Glutamatergic neuron (in vitro differentiated cells): ENCODE measurements around the gene COL6A2. TPM values are rescaled to one million over a fixed set of nuclear protein-coding genes. Genes with fewer than 3 reads are reported as not detected.

ENCODE experiments used
- DNase-seq: peaks from one replicate; pipeline ENCODE4 v3.0.0; 2022
- H3K27ac Mint-ChIP-seq: one replicate; pipeline ENCODE4 v1.8.0; 2020; ENCODE audit warnings: mild to moderate bottlenecking, mixed read lengths, inconsistent platforms; ENCODE audit not compliant: unreplicated experiment
- H3K27me3 Mint-ChIP-seq: one replicate; pipeline ENCODE4 v1.8.0; 2020; ENCODE audit warnings: mild to moderate bottlenecking, moderate library complexity, mixed read lengths, inconsistent platforms; ENCODE audit not compliant: unreplicated experiment
- H3K36me3 Mint-ChIP-seq: one replicate; pipeline ENCODE4 v1.8.0; 2020; ENCODE audit warnings: mild to moderate bottlenecking, mixed read lengths, inconsistent platforms; ENCODE audit not compliant: unreplicated experiment
- H3K4me1 Mint-ChIP-seq: one replicate; pipeline ENCODE4 v1.8.0; 2020; ENCODE audit warnings: mild to moderate bottlenecking, low read depth, mixed read lengths, inconsistent platforms; ENCODE audit not compliant: unreplicated experiment
- H3K4me3 Mint-ChIP-seq: one replicate; pipeline ENCODE4 v1.8.0; 2020; ENCODE audit warnings: mild to moderate bottlenecking, mixed read lengths, inconsistent platforms; ENCODE audit not compliant: unreplicated experiment
- H3K9me3 Mint-ChIP-seq: one replicate; pipeline ENCODE4 v1.8.0; 2020; ENCODE audit warnings: mild to moderate bottlenecking, moderate library complexity, mixed read lengths, inconsistent platforms; ENCODE audit not compliant: unreplicated experiment
- CTCF ChIP-seq: fragments of 200-600 bp; sonication (generic); IDR thresholded peaks from one replicate; pipeline ENCODE4 v1.5.0; 2021; ENCODE audit not compliant: partially characterized antibody, unreplicated experiment
- total RNA-seq: library from RNA; stranded (reverse); fragmentation: NEBNext Ultra II Directional; extraction: Animal tissue kit (Norgen Biotek cat#: 25700); gene quantifications from one replicate; pipeline ENCODE4 v1.2.1, GENCODE V29; 2021; ENCODE audit not compliant: unreplicated experiment

The COL6A2 gene
- total RNA-seq, 1 donor from 2014 or later: 55.2 TPM

DNA sequence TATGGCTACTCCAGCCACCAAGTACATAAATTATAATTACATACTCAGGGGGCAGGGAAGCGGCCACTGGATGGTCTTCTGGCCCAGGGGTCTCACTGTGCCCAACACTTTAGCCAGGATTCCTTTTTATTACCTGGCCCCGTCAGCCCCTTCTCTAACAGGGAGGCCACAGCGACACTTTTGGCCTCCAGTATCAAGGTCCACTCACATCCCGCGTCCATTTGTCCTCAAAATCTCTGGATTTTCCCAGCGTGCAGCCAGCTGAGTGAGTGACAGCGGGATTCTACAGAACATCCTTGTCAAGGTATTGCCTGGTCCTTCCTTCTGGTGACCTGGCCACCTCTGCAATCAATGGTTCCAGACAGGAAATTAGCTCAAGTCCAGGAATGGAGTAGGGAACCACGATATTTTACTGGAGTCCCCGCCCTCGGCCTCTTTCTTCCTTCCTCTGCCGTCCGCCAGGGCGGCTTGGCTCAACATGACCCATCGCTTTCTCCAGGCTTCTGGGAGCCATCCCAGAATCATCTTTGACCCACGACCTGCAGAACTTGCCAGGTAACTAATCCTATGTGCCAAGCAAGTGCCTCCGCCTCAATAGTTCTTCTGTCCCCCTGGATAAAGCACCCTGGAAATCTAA lies 2.7 kb upstream of the COL6A2 start:
- H3K4me1 Mint-ChIP-seq: no peaks in the 10 kb centered on the region
- peaks cover 18% of the 10 kb centered on the region for H3K36me3 Mint-ChIP-seq
- peaks cover 19% of the 10 kb centered on the region for H3K27me3 Mint-ChIP-seq
- no peak for TF ChIP-seq CTCF
- H3K27ac Mint-ChIP-seq: no peak overlapping the region
- H3K4me3 Mint-ChIP-seq: no peak overlapping the region
- no peak for DNase-seq
- peaks cover 16% of the 10 kb centered on the region for H3K9me3 Mint-ChIP-seq

- H3K4me3 Mint-ChIP-seq: no peak overlapping the region
- no peak overlapping the region for H3K27ac Mint-ChIP-seq
- DNase-seq: no peak
- H3K4me1 Mint-ChIP-seq: no peaks in the 10 kb centered on the region
- TF ChIP-seq CTCF: no peak
- peaks cover 19% of the 10 kb centered on the region for H3K27me3 Mint-ChIP-seq
- H3K9me3 Mint-ChIP-seq: peaks cover 19% of the 10 kb centered on the region
- peaks cover 19% of the 10 kb centered on the region for H3K36me3 Mint-ChIP-seq
Measured at GRCh38 chr21:46095814-46096595, 1.9 kb upstream of the COL6A2 start.

- H3K27ac Mint-ChIP-seq: no peak overlapping the region
- DNase-seq: peak; percentile 31
Measured at GRCh38 chr21:46096596-46097335, 1.1 kb upstream of the COL6A2 start.

DNA sequence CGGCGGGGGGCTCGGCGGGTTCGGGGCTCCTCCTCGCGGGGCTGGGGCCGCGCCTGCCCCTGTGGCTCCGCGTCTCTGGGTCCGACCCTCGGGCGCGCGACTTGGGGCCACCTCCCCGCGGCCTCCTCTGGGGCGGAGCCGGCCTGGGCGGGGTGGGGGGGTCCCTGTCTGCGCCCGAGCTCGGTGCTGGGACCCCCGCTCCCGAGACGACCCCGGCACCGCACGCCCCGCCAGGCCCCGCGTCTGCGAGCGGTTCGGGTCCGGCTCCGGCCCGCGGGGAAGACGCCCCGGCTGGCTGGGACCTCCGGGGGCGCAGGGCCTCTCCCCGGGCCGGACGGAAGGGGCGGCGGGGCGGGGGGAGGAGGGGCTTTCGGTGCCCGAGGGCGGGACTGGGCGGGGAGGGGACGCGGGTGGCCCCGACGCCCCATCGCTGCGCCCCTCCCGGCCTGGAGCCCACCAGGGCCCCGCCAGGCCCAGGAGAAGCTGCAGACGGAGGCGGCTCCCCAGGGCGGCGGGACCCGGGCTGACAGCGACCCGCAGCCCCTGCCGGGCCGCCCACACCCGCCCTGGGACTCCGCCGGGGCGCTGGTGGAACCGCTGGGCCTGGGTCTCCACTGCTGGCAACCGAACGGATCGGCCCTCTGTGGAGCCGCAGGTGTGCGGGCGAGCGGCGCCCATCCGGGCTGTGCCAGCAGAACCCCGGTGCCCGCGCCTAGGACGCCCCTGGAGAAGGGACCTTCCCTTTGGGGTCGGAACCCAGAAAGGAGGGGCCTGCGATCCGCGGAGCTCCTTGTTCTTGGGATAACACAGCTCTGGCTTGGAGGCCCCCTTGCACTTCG lies 610 bp downstream of the COL6A2 start:
- Mint-ChIP-seq H3K27ac (no peak overlapping the region), H3K9me3 (peaks cover 16% of the 10 kb centered on the region), H3K36me3 (peaks cover 34% of the 10 kb centered on the region), H3K4me3 (peak overlapping the region; percentile 69), H3K4me1 (no peaks in the 10 kb centered on the region), H3K27me3 (peaks cover 14% of the 10 kb centered on the region)
- TF ChIP-seq CTCF: no peak
- peak; percentile 23 for DNase-seq

More at GRCh38 chr21:46096596-46097335, 1.1 kb upstream of the COL6A2 start:
- Mint-ChIP-seq H3K36me3 (peaks cover 22% of the 10 kb centered on the region), H3K9me3 (peaks cover 22% of the 10 kb centered on the region), H3K4me3 (peak overlapping the region; percentile 6), H3K27me3 (peaks cover 14% of the 10 kb centered on the region), H3K4me1 (no peaks in the 10 kb centered on the region)
- TF ChIP-seq CTCF: no peak
